ENCODE data around the gene MADD.
A peak's percentile ranks its signal among the peaks of the same experiment; 100 is the strongest.
"Not testable (repeated sequence)": the region's sequence is repeated elsewhere in the genome, so short reads cannot be mapped to it uniquely, and the experiment has no call there.

The MADD gene

GRCh38 chr11:47289856-47290255 is 19.9 kb downstream of the MADD start:
- in situ Hi-C loops (cut with HindIII; ENCODE audit: low pct_unique_long_range_greater_than_20kb, low sequenced_read_pairs) = no loop called here
- no peak for TF ChIP-seq JUND (IDR thresholded peaks at IDR 0.05; ENCODE audit: low read depth)
- no peak for DNase-seq (ENCODE audit: low read depth in 1 of 2, low spot score in 1 of 2)

- in situ Hi-C loops (cut with HindIII; ENCODE audit: low pct_unique_long_range_greater_than_20kb, low sequenced_read_pairs) = no loop called here
- no peak for DNase-seq (ENCODE audit: low read depth in 1 of 2, low spot score in 1 of 2)
- TF ChIP-seq JUND (IDR thresholded peaks at IDR 0.05; ENCODE audit: low read depth) = no peak
Observed at GRCh38 chr11:47295385-47295784, 25.5 kb downstream of the MADD start.

GRCh38 chr11:47296045-47296444 is 26.1 kb downstream of the MADD start:
- in situ Hi-C loops (cut with HindIII; ENCODE audit: low pct_unique_long_range_greater_than_20kb, low sequenced_read_pairs) = no loop called here
- no peak for TF ChIP-seq JUND (IDR thresholded peaks at IDR 0.05; ENCODE audit: low read depth)
- no peak for DNase-seq (ENCODE audit: low read depth in 1 of 2, low spot score in 1 of 2)

- DNase-seq (ENCODE audit: low read depth in 1 of 2, low spot score in 1 of 2) = no peak
- TF ChIP-seq JUND (IDR thresholded peaks at IDR 0.05; ENCODE audit: low read depth) = no peak
- in situ Hi-C loops (cut with HindIII; ENCODE audit: low pct_unique_long_range_greater_than_20kb, low sequenced_read_pairs) = no loop called here
Observed at GRCh38 chr11:47299078-47299477, 29.1 kb downstream of the MADD start.

GRCh38 chr11:47302853-47303252 is 32.9 kb downstream of the MADD start:
- DNase-seq (ENCODE audit: low read depth in 1 of 2, low spot score in 1 of 2) = no peak
- no peak for TF ChIP-seq JUND (IDR thresholded peaks at IDR 0.05; ENCODE audit: low read depth)
- in situ Hi-C loops (cut with HindIII; ENCODE audit: low pct_unique_long_range_greater_than_20kb, low sequenced_read_pairs) = no loop called here

GRCh38 chr11:47305734-47306483 is 36.0 kb downstream of the MADD start:
- no peak for TF ChIP-seq JUND (IDR thresholded peaks at IDR 0.05; ENCODE audit: low read depth)
- in situ Hi-C loops (cut with HindIII; ENCODE audit: low pct_unique_long_range_greater_than_20kb, low sequenced_read_pairs) = no loop called here
- DNase-seq (ENCODE audit: low read depth in 1 of 2, low spot score in 1 of 2) = peak; percentile 65 to 83

GRCh38 chr11:47306484-47306844 is 36.5 kb downstream of the MADD start:
- peak in 1 of 2 experiments; percentile 14 for DNase-seq (ENCODE audit: low read depth in 1 of 2, low spot score in 1 of 2)
- TF ChIP-seq JUND (IDR thresholded peaks at IDR 0.05; ENCODE audit: low read depth) = no peak
- in situ Hi-C loops (cut with HindIII; ENCODE audit: low pct_unique_long_range_greater_than_20kb, low sequenced_read_pairs) = no loop called here

GRCh38 chr11:47308050-47308823 is 38.3 kb downstream of the MADD start:
- TF ChIP-seq JUND (IDR thresholded peaks at IDR 0.05; ENCODE audit: low read depth) = no peak
- in situ Hi-C loops (cut with HindIII; ENCODE audit: low pct_unique_long_range_greater_than_20kb, low sequenced_read_pairs) = no loop called here

GRCh38 chr11:47314992-47315391 is 45.1 kb downstream of the MADD start:
- no peak for DNase-seq (ENCODE audit: low read depth in 1 of 2, low spot score in 1 of 2)
- TF ChIP-seq JUND (IDR thresholded peaks at IDR 0.05; ENCODE audit: low read depth) = no peak
- in situ Hi-C loops (cut with HindIII; ENCODE audit: low pct_unique_long_range_greater_than_20kb, low sequenced_read_pairs) = no loop called here

More at GRCh38 chr11:47308050-47308823, 38.3 kb downstream of the MADD start:
- no peak for DNase-seq (ENCODE audit: low read depth in 1 of 2, low spot score in 1 of 2)

- DNase-seq (ENCODE audit: low read depth in 1 of 2, low spot score in 1 of 2); in situ Hi-C loops (cut with HindIII; ENCODE audit: low pct_unique_long_range_greater_than_20kb, low sequenced_read_pairs): not testable (repeated sequence)
Observed at GRCh38 chr11:47316501-47316900, 46.6 kb downstream of the MADD start.

GRCh38 chr11:47317064-47317828 is 47.3 kb downstream of the MADD start:
- in situ Hi-C loops (cut with HindIII; ENCODE audit: low pct_unique_long_range_greater_than_20kb, low sequenced_read_pairs) = no loop called here
- no peak for TF ChIP-seq JUND (IDR thresholded peaks at IDR 0.05; ENCODE audit: low read depth)
- DNase-seq (ENCODE audit: low read depth in 1 of 2, low spot score in 1 of 2) = no peak

GRCh38 chr11:47318166-47318565 is 48.2 kb downstream of the MADD start:
- TF ChIP-seq JUND (IDR thresholded peaks at IDR 0.05; ENCODE audit: low read depth) = no peak
- in situ Hi-C loops (cut with HindIII; ENCODE audit: low pct_unique_long_range_greater_than_20kb, low sequenced_read_pairs) = no loop called here
- no peak for DNase-seq (ENCODE audit: low read depth in 1 of 2, low spot score in 1 of 2)

- DNase-seq (ENCODE audit: low read depth in 1 of 2, low spot score in 1 of 2) = no peak
- TF ChIP-seq JUND (IDR thresholded peaks at IDR 0.05; ENCODE audit: low read depth) = no peak
- in situ Hi-C loops (cut with HindIII; ENCODE audit: low pct_unique_long_range_greater_than_20kb, low sequenced_read_pairs) = no loop called here
Observed at GRCh38 chr11:47324520-47324919, 54.6 kb downstream of the MADD start.

All from T47D (cell line).